ENCODE measurements around the gene FGF5.
A peak's percentile ranks its signal among the peaks of the same experiment; 100 is the strongest.

Gene FGF5

DNA sequence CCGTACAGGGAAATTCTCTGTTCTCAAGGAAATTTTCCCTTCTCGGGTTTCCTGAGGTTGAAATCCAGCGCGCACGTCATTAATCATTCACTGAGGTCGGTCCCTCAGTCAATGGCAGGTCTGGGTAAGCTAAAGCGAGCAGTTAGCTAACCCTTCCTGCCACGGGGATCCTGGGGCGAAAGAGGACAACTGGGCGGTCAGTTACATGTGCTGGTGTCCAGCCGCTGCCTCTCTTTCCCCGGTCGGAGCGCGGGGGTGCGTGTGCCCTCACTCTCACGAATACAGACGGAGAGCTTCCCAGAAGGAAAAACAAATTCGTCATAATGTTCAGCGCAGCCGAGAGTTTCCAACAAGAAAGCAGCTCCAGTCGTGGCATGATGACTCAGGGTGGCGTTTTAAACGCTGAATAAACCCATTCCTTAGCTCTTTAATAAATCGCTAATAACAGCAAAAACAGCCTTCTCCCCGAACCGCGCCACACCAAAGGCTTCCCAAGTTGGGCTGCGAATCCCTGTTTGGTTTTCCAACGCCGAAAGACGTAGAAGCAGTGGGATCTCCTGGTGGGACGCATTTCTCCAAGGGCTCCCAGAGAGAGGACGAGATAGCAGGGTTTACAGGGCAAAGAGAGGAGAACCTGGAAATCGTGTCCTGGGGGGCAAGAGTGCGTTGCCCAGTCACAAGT is 752 bp upstream of the FGF5 start:
- in situ Hi-C loops (cut with HindIII; ENCODE audit: low sequenced_read_pairs): no loop called here
- peak overlapping the region; percentile 90 for H3K4me3 ChIP-seq (ENCODE audit: low read depth, low read length)
- no peak for TF ChIP-seq CTCF (IDR thresholded peaks at IDR 0.05; ENCODE audit: low read depth, low read length)
- peak; percentile 82 for DNase-seq (ENCODE audit: low read depth, low spot score)

DNA sequence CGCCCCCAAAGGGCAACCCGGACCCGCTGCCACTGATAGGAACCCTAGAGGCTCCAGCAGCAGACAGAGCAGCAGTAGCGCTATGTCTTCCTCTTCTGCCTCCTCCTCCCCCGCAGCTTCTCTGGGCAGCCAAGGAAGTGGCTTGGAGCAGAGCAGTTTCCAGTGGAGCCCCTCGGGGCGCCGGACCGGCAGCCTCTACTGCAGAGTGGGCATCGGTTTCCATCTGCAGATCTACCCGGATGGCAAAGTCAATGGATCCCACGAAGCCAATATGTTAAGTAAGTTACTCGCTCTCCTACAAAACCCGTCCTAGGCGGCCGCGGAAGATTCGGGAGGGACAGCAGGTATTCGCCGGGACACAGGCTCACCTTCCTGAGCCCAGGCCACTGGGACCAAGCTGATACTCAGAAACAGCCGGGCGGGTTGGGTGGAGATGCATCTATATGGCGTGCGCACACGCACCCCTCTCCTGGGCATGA is 477 bp downstream of the FGF5 start:
- peak; percentile 59 for DNase-seq (ENCODE audit: low read depth, low spot score)
- no peak for TF ChIP-seq CTCF (IDR thresholded peaks at IDR 0.05; ENCODE audit: low read depth, low read length)
- H3K4me3 ChIP-seq (ENCODE audit: low read depth, low read length): peak overlapping the region; percentile 90
- in situ Hi-C loops (cut with HindIII; ENCODE audit: low sequenced_read_pairs): no loop called here

GRCh38 chr4:80268081-80268823 is 1.8 kb downstream of the FGF5 start:
- H3K4me3 ChIP-seq (ENCODE audit: low read depth, low read length): peak overlapping the region; percentile 90
- in situ Hi-C loops (cut with HindIII; ENCODE audit: low sequenced_read_pairs): no loop called here
- no peak for TF ChIP-seq CTCF (IDR thresholded peaks at IDR 0.05; ENCODE audit: low read depth, low read length)
- DNase-seq (ENCODE audit: low read depth, low spot score): peak; percentile 67

DNA sequence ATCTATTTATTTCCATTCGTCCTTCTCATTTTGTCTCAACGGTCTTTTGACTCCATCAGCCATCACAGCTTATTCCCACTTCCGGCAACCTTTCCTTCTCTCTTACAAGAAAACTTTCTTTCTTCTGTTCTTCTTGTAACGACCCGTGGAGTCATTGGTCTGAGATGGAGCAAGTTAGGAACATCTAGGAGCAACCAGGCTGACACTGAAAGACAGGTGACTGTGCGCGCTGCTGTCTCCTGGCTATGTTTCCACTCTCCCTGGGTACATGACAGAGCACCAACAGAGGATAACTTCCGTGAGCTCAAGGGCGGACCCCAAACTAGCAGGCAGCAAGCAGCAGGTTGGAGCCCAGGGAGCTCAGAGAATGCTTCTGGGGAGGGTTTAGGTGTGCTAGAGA is 2.5 kb downstream of the FGF5 start:
- TF ChIP-seq CTCF (IDR thresholded peaks at IDR 0.05; ENCODE audit: low read depth, low read length): no peak
- peak; percentile 54 for DNase-seq (ENCODE audit: low read depth, low spot score)
- in situ Hi-C loops (cut with HindIII; ENCODE audit: low sequenced_read_pairs): no loop called here
- H3K4me3 ChIP-seq (ENCODE audit: low read depth, low read length): peak overlapping the region; percentile 90

- no peak for DNase-seq (ENCODE audit: low read depth, low spot score)
- in situ Hi-C loops (cut with HindIII; ENCODE audit: low sequenced_read_pairs): no loop called here
- no peak overlapping the region for H3K4me3 ChIP-seq (ENCODE audit: low read depth, low read length)
- no peak for TF ChIP-seq CTCF (IDR thresholded peaks at IDR 0.05; ENCODE audit: low read depth, low read length)
Measured at GRCh38 chr4:80270321-80270720, 3.9 kb downstream of the FGF5 start.

GRCh38 chr4:80270868-80271267 is 4.4 kb downstream of the FGF5 start:
- TF ChIP-seq CTCF (IDR thresholded peaks at IDR 0.05; ENCODE audit: low read depth, low read length): no peak
- no peak overlapping the region for H3K4me3 ChIP-seq (ENCODE audit: low read depth, low read length)
- no peak for DNase-seq (ENCODE audit: low read depth, low spot score)
- in situ Hi-C loops (cut with HindIII; ENCODE audit: low sequenced_read_pairs): no loop called here

All from astrocyte of the spinal cord (primary cell).